WTC11 (cell line): ENCODE measurements around the gene NECTIN1. TPM values are rescaled to one million over a fixed set of nuclear protein-coding genes. Genes with fewer than 3 reads are reported as not detected.

ENCODE experiments used
- ATAC-seq: fragments of 200-7000 bp; cut with Tn5 transposase; 2 replicates; pipeline ENCODE4 v1.10.0; 2021; ENCODE audit warnings: mild to moderate bottlenecking, moderate library complexity
- CTCF ChIA-PET: fragments of 300-600 bp; sonication (Branson Sonifier 250); formaldehyde crosslinking; loops from one replicate; lab custom pipeline; 2021; ENCODE audit warnings: antibody characterized with exemption; lab: Charles Lee
- POLR2A ChIA-PET: fragments of 350-600 bp; sonication (Branson Sonifier 250); formaldehyde crosslinking; loops from one replicate; lab custom pipeline; 2021; ENCODE audit warnings: antibody characterized with exemption; lab: Charles Lee
- DNase-seq: peaks from one replicate; pipeline ENCODE4 v3.0.0; 2021; ENCODE audit warnings: low spot score
- H3K27ac Mint-ChIP-seq: 2 replicates; pipeline ENCODE4 v1.8.0; 2021; ENCODE audit warnings: mixed read lengths
- H3K27me3 Mint-ChIP-seq: 2 replicates; pipeline ENCODE4 v1.8.0; 2021; ENCODE audit warnings: low read depth, mild to moderate bottlenecking, moderate library complexity, mixed read lengths
- H3K36me3 Mint-ChIP-seq: 2 replicates; pipeline ENCODE4 v1.8.0; 2021; ENCODE audit warnings: mixed read lengths
- H3K4me1 Mint-ChIP-seq: 2 replicates; pipeline ENCODE4 v1.8.0; 2022; ENCODE audit warnings: mixed read lengths
- H3K4me3 Mint-ChIP-seq: 2 replicates; pipeline ENCODE4 v1.8.0; 2021; ENCODE audit warnings: mild to moderate bottlenecking, moderate library complexity, mixed read lengths
- H3K9me3 Mint-ChIP-seq: 2 replicates; pipeline ENCODE4 v1.8.0; 2021; ENCODE audit warnings: mixed read lengths
- ARID4B ChIP-seq: sonication (generic); formaldehyde crosslinking; IDR thresholded peaks from 2 replicates; pipeline ENCODE4 v1.8.0; 2023; ENCODE audit warnings: missing genetic modification reagents, mild to moderate bottlenecking, borderline replicate concordance
- GTF2I ChIP-seq: fragments of 250-450 bp; sonication (Bioruptor Pico); conservative IDR thresholded peaks from 2 replicates; pipeline ENCODE4 v1.4.0; 2021; ENCODE audit warnings: mild to moderate bottlenecking
- IRF2 ChIP-seq: sonication (generic); formaldehyde crosslinking; IDR thresholded peaks from 2 replicates; pipeline ENCODE4 v1.8.0; 2022; ENCODE audit warnings: low read depth, missing genetic modification reagents, borderline replicate concordance
- KAT7 ChIP-seq: sonication (generic); formaldehyde crosslinking; IDR thresholded peaks from 2 replicates; pipeline ENCODE4 v1.8.1; 2023; ENCODE audit warnings: missing genetic modification reagents, mild to moderate bottlenecking, borderline replicate concordance
- MYBL2 ChIP-seq: sonication (generic); formaldehyde crosslinking; IDR thresholded peaks from 2 replicates; pipeline ENCODE4 v1.8.1; 2023; ENCODE audit warnings: mild to moderate bottlenecking, moderate library complexity, missing genetic modification reagents
- NFE2L1 ChIP-seq: sonication (generic); formaldehyde crosslinking; IDR thresholded peaks from 2 replicates; pipeline ENCODE4 v1.8.1; 2023; ENCODE audit warnings: missing genetic modification reagents
- NFYB ChIP-seq: sonication (generic); formaldehyde crosslinking; conservative IDR thresholded peaks from 2 replicates; pipeline ENCODE4 v1.8.0; 2022; ENCODE audit warnings: low read depth, missing genetic modification reagents
- NR2C2 ChIP-seq: sonication (generic); formaldehyde crosslinking; IDR thresholded peaks from 2 replicates; pipeline ENCODE4 v1.8.0; 2022; ENCODE audit warnings: mild to moderate bottlenecking, missing genetic modification reagents
- RELA ChIP-seq: sonication (generic); formaldehyde crosslinking; IDR thresholded peaks from 2 replicates; pipeline ENCODE4 v1.8.1; 2022; ENCODE audit warnings: missing genetic modification reagents, mild to moderate bottlenecking, borderline replicate concordance
- SMAD4 ChIP-seq: sonication (generic); formaldehyde crosslinking; IDR thresholded peaks from 2 replicates; pipeline ENCODE4 v1.8.0; 2022; ENCODE audit warnings: mild to moderate bottlenecking, missing genetic modification reagents
- USF1 ChIP-seq: sonication (generic); formaldehyde crosslinking; IDR thresholded peaks from 2 replicates; pipeline ENCODE4 v1.8.0; 2022; ENCODE audit warnings: mild to moderate bottlenecking, missing genetic modification reagents
- ZBTB43 ChIP-seq: sonication (generic); formaldehyde crosslinking; IDR thresholded peaks from 2 replicates; pipeline ENCODE4 v1.8.1; 2023; ENCODE audit warnings: mild to moderate bottlenecking, missing genetic modification reagents
- ZNF219 ChIP-seq: sonication (generic); formaldehyde crosslinking; IDR thresholded peaks from 2 replicates; pipeline ENCODE4 v1.8.0; 2023; ENCODE audit warnings: missing genetic modification reagents, mild to moderate bottlenecking, borderline replicate concordance
- ZNF396 ChIP-seq: fragments of 250-450 bp; sonication (Bioruptor Pico); IDR thresholded peaks from 2 replicates; pipeline ENCODE4 v1.8.0; 2021; ENCODE audit warnings: mild to moderate bottlenecking, moderate library complexity, borderline replicate concordance
- ZNF425 ChIP-seq: fragments of 250-450 bp; sonication (Bioruptor Pico); conservative IDR thresholded peaks from 2 replicates; pipeline ENCODE4 v1.9.0; 2021; ENCODE audit warnings: mild to moderate bottlenecking
- total RNA-seq: library from RNA; stranded (reverse); gene quantifications from 3 replicates; pipeline ENCODE4 v1.2.3, GENCODE V29; 2021

NECTIN1 gene
- total RNA-seq, 1 experiment from 2014 or later: 86.2 TPM

GRCh38 chr11:119635776-119636175 lies 93.2 kb downstream of the NECTIN1 start:
- Mint-ChIP-seq H3K9me3 (no peaks in the 10 kb centered on the region), H3K4me3 (no peak overlapping the region), H3K36me3 (no peaks in the 10 kb centered on the region), H3K27ac (no peak overlapping the region), H3K4me1 (peaks cover 10% of the 10 kb centered on the region), H3K27me3 (peaks cover 8% of the 10 kb centered on the region)
- CTCF ChIA-PET: interaction anchor here (5.0 kb wide), 1 partner anchor 12 kb away, joined by 28 read pairs; no protein-coding TSS in a partner anchor
- POLR2A ChIA-PET: no interaction called here
- no peak for DNase-seq
- ATAC-seq: no peak
- TF ChIP-seq SMAD4 (CRISPR knock-in tag) (no peak), ZNF219 (CRISPR knock-in tag) (no peak), NFYB (no peak), NR2C2 (no peak), GTF2I (CRISPR knock-in tag) (no peak), ARID4B (CRISPR knock-in tag) (no peak), IRF2 (CRISPR knock-in tag) (no peak), USF1 (CRISPR knock-in tag) (no peak), RELA (CRISPR knock-in tag) (no peak), ZNF425 (no peak), ZNF396 (CRISPR knock-in tag) (no peak), NFE2L1 (CRISPR knock-in tag) (no peak), MYBL2 (no peak), ZBTB43 (CRISPR knock-in tag) (no peak)

GRCh38 chr11:119635041-119635740 lies 93.8 kb downstream of the NECTIN1 start:
- H3K36me3 Mint-ChIP-seq: no peaks in the 10 kb centered on the region
- no peak for DNase-seq
- ChIA-PET POLR2A (no interaction called here), CTCF (interaction anchor here (5.0 kb wide), 1 partner anchor 12 kb away, joined by 28 read pairs; no protein-coding TSS in a partner anchor)
- no peaks in the 10 kb centered on the region for H3K9me3 Mint-ChIP-seq
- peaks cover 5% of the 10 kb centered on the region for H3K27me3 Mint-ChIP-seq
- H3K4me1 Mint-ChIP-seq: peaks cover 9% of the 10 kb centered on the region
- TF ChIP-seq RELA (CRISPR knock-in tag) (no peak), ZNF425 (no peak), KAT7 (CRISPR knock-in tag) (no peak)
- TF ChIP-seq, all 79 proteins: peak for 0
- no peak overlapping the region for H3K27ac Mint-ChIP-seq
- no peak for ATAC-seq
- no peak overlapping the region for H3K4me3 Mint-ChIP-seq
